ENCODE measurements around the gene P4HB.

DNA sequence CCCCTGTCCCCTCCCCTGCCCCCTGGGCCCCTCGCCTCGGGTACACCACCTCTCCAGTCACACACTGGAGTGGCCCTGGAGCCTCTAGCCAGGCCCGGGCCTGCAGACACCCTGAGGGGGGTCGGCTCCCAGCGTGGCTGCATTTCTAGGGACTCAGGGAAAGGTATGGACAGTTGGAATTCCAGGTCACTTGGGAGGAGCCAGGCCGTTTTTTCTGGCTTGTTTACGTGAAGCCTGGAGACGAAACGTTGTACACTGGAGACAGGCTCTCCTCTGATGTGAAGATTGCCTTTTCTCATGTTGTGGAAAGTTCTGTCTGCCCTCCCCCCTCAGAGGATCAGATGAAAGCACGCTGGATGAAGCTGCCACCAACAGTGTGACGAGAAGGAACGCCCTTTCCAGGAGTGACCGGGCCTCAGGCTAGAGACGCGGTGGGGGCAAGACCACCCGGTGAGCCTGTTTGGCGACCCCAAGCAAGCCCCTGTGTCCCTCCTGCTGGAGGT lies 21.5 kb downstream of the P4HB start:
- TF ChIP-seq, protein P1, sequence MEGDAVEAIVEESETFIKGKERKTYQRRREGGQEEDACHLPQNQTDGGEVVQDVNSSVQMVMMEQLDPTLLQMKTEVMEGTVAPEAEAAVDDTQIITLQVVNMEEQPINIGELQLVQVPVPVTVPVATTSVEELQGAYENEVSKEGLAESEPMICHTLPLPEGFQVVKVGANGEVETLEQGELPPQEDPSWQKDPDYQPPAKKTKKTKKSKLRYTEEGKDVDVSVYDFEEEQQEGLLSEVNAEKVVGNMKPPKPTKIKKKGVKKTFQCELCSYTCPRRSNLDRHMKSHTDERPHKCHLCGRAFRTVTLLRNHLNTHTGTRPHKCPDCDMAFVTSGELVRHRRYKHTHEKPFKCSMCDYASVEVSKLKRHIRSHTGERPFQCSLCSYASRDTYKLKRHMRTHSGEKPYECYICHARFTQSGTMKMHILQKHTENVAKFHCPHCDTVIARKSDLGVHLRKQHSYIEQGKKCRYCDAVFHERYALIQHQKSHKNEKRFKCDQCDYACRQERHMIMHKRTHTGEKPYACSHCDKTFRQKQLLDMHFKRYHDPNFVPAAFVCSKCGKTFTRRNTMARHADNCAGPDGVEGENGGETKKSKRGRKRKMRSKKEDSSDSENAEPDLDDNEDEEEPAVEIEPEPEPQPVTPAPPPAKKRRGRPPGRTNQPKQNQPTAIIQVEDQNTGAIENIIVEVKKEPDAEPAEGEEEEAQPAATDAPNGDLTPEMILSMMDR (conservative IDR thresholded peaks at IDR 0.05; ENCODE audit: low read length) = no peak
- no peak for TF ChIP-seq EZH2phosphoT487 (IDR thresholded peaks at IDR 0.05; ENCODE audit: borderline replicate concordance, low read depth, low read length)

Data from OCI-LY7 (cell line).